GM12892 (cell line): ENCODE data around the gene KCTD1.

Experiments
- POLR2A ChIP-seq: IDR thresholded peaks from 2 replicates; pipeline ENCODE4 v1.6.1; 2011; ENCODE audit warnings: low read depth, low read length, control low read depth
- POLR2AphosphoS5 ChIP-seq: IDR thresholded peaks from 2 replicates; pipeline ENCODE4 v1.6.1; 2011; ENCODE audit warnings: low read depth, low read length, control low read depth

DNA sequence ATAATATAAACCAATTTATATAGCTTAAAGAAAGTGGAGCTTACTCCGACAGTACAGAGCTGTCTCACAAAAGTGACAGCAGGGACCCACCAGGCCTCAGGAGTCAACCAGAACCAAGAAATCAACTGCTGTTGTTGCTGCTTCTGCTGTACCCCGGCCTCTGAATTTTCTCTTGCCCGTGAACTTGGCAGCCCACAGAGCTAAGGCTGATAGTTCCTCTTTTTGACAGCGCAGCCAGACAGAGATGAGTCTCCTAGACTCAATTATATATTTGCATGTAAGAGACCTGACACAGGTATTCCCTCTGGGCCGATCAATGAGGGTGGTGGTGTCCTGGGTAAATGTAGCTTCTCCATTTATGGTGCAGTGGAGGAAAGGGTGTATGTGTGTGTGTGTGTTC is 109.4 kb downstream of the KCTD1 start:
- TF ChIP-seq POLR2AphosphoS5 (no peak), POLR2A (no peak)
